22Rv1 (cell line): ENCODE data around the gene MPZL2.

Experiments used
- H3K27ac ChIP-seq: fragments of 450-650 bp; 2 replicates; pipeline ENCODE4 v1.5.1; 2017
- CTCF ChIP-seq: fragments of 450-650 bp; IDR thresholded peaks from 2 replicates; pipeline ENCODE4 v1.5.1; 2017; ENCODE audit warnings: mild to moderate bottlenecking
- ZFX ChIP-seq: fragments of 450-650 bp; IDR thresholded peaks from 2 replicates; pipeline ENCODE4 v1.6.1; 2017; ENCODE audit warnings: antibody characterized with exemption, borderline replicate concordance

The MPZL2 gene

GRCh38 chr11:118226296-118226695 is 37.8 kb downstream of the MPZL2 start:
- no peak for TF ChIP-seq ZFX
- TF ChIP-seq CTCF, result no peak
- no peak overlapping the region for H3K27ac ChIP-seq

GRCh38 chr11:118224511-118225188 is 39.4 kb downstream of the MPZL2 start, which contains the start of gene JAML:
Gene JAML, minus strand, starts transcription at chr11:118225011. Its CDS starts 10,145 bp downstream, at chr11:118214866.
- TF ChIP-seq CTCF, result no peak
- no peak for TF ChIP-seq ZFX
- H3K27ac ChIP-seq, result no peak within 1 kb of the TSS

GRCh38 chr11:118223992-118224391 is 40.1 kb downstream of the MPZL2 start:
- TF ChIP-seq ZFX (no peak), CTCF (no peak)
- no peak overlapping the region for H3K27ac ChIP-seq

- H3K27ac ChIP-seq, result no peak overlapping the region
- TF ChIP-seq ZFX (no peak), CTCF (no peak)
These were observed 40.5 kb downstream of the MPZL2 start for GRCh38 chr11:118223570-118223969.

- H3K27ac ChIP-seq, result no peak overlapping the region
These were observed 41.7 kb downstream of the MPZL2 start for GRCh38 chr11:118222437-118222836.

GRCh38 chr11:118221419-118221818 is 42.7 kb downstream of the MPZL2 start:
- no peak overlapping the region for H3K27ac ChIP-seq
- TF ChIP-seq ZFX (no peak), CTCF (no peak)

More at GRCh38 chr11:118222437-118222836, 41.7 kb downstream of the MPZL2 start:
- no peak for TF ChIP-seq ZFX
- TF ChIP-seq CTCF, result no peak

GRCh38 chr11:118219732-118220131 is 44.4 kb downstream of the MPZL2 start:
- H3K27ac ChIP-seq, result no peak overlapping the region

More at GRCh38 chr11:118219732-118220131, 44.4 kb downstream of the MPZL2 start:
- TF ChIP-seq ZFX (no peak), CTCF (no peak)
